ENCODE results near the gene INTU. TPM values are rescaled to one million over a fixed set of nuclear protein-coding genes. Genes with fewer than 3 reads are reported as not detected.

INTU gene
- total RNA-seq, 3 donors from 2014 or later (not counting 1 experiment from before 2014, with no cell fraction given), result 0.08 to 0.43 (median 0.16) TPM

DNA sequence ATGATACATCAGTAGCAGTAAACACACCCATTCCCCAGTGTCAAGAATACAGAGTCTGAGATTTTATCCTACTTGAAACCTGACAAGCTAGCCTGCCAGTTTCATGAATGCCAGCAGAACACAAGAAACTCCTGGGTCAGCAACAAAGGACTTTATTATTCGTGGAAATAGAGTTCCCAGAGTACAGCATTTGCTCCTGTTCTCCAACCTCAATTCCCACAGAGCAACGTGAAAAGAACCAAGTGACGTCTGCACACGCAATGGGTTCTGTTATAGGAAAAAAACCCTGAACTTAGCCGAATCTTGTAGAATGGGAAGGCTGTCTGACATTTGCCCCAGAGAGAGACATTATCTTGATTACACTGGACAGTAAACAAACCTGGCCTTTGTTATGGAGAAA, 23.3 kb upstream of the INTU start:
- Histone ChIP-seq H3K36me3 (ENCODE audit: control insufficient read depth, insufficient read depth, low read length) (no peaks in the 10 kb centered on the region), H3K9me3 (ENCODE audit: control insufficient read depth, insufficient read depth, low read length) (no peaks in the 10 kb centered on the region), H3K27me3 (ENCODE audit: control insufficient read depth, insufficient read depth, low read length) (no peaks in the 10 kb centered on the region), H3K4me1 (ENCODE audit: control insufficient read depth, insufficient read depth, low read length) (no peaks in the 10 kb centered on the region), H3K4me3 (ENCODE audit: low read length) (no peak overlapping the region), H3K27ac (ENCODE audit: low read length) (no peak overlapping the region)
- no peak overlapping the region for H3K27ac Mint-ChIP-seq
- peaks cover 3 to 5% of the 10 kb centered on the region in 2 donors for H3K27me3 Mint-ChIP-seq (ENCODE audit: low read depth in 2 of 2)
- no peaks in the 10 kb centered on the region for H3K36me3 Mint-ChIP-seq
- no peak for ATAC-seq
- no peak for DNase-seq
- no peaks in the 10 kb centered on the region for H3K4me1 Mint-ChIP-seq
- TF ChIP-seq, protein P1, sequence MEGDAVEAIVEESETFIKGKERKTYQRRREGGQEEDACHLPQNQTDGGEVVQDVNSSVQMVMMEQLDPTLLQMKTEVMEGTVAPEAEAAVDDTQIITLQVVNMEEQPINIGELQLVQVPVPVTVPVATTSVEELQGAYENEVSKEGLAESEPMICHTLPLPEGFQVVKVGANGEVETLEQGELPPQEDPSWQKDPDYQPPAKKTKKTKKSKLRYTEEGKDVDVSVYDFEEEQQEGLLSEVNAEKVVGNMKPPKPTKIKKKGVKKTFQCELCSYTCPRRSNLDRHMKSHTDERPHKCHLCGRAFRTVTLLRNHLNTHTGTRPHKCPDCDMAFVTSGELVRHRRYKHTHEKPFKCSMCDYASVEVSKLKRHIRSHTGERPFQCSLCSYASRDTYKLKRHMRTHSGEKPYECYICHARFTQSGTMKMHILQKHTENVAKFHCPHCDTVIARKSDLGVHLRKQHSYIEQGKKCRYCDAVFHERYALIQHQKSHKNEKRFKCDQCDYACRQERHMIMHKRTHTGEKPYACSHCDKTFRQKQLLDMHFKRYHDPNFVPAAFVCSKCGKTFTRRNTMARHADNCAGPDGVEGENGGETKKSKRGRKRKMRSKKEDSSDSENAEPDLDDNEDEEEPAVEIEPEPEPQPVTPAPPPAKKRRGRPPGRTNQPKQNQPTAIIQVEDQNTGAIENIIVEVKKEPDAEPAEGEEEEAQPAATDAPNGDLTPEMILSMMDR (IDR thresholded peaks at IDR 0.05), result no peak
- no peak overlapping the region for H3K4me3 Mint-ChIP-seq
- H3K9me3 Mint-ChIP-seq, result no peaks in the 10 kb centered on the region
- WGBS (ENCODE audit: insufficient coverage), result 70% methylated on average over 5 of the region's 5 CpGs
- intact Hi-C loops (cut with micrococcal nuclease), result no loop called here

DNA sequence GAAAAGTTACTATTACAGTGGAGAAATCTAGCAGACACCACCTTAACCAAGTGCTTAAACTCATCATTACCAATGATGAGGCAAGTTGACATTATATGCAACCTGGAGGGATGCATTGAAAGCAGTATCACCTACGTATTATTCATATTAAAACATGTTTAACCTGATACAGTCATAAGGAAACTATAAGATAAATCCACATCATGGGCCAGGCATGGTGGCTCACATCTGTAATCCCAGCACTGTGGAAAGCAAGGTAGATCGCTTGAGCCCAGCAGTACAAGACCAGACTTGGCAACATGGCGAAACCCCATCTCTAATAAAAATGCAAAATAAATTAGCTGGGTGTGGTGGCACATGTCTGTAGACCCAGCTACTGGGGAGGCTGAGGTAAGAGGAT, 22.3 kb upstream of the INTU start:
- no peaks in the 10 kb centered on the region for H3K9me3 Mint-ChIP-seq
- Histone ChIP-seq H3K4me1 (ENCODE audit: control insufficient read depth, insufficient read depth, low read length) (no peaks in the 10 kb centered on the region), H3K36me3 (ENCODE audit: control insufficient read depth, insufficient read depth, low read length) (no peaks in the 10 kb centered on the region), H3K27me3 (ENCODE audit: control insufficient read depth, insufficient read depth, low read length) (no peaks in the 10 kb centered on the region), H3K9me3 (ENCODE audit: control insufficient read depth, insufficient read depth, low read length) (no peaks in the 10 kb centered on the region), H3K27ac (ENCODE audit: low read length) (no peak overlapping the region), H3K4me3 (ENCODE audit: low read length) (no peak overlapping the region)
- H3K4me1 Mint-ChIP-seq, result no peaks in the 10 kb centered on the region
- intact Hi-C loops (cut with micrococcal nuclease), result no loop called here
- TF ChIP-seq, protein P1 (IDR thresholded peaks at IDR 0.05), result no peak
- no peaks in the 10 kb centered on the region for H3K36me3 Mint-ChIP-seq
- no peak for ATAC-seq
- no peak overlapping the region for H3K4me3 Mint-ChIP-seq
- WGBS (ENCODE audit: insufficient coverage), result 70% methylated on average over 2 of the region's 3 CpGs
- DNase-seq, result no peak
- H3K27ac Mint-ChIP-seq, result no peak overlapping the region
- H3K27me3 Mint-ChIP-seq (ENCODE audit: low read depth in 2 of 2), result no peaks in the 10 kb centered on the region

DNA sequence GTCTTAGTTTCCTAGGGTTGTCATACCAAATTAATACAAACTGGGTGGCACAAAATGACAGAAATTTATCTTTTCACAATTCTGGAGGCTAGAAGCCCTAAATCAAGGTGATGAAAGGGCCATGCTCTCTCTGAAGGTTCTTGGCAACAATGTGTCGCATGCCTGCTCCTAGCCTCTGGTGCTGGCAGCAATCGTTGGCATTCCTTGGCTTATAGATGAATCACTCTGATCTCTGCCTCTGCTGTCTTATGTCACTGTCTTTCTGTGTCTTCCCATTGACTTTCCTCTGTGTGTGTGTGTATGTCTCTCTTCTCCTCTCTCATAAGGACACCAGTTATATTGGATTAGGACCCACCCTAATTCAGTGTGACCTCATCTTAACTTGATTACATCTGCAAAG, 15.9 kb upstream of the INTU start:
- Histone ChIP-seq H3K4me1 (ENCODE audit: control insufficient read depth, insufficient read depth, low read length) (no peaks in the 10 kb centered on the region), H3K36me3 (ENCODE audit: control insufficient read depth, insufficient read depth, low read length) (no peaks in the 10 kb centered on the region), H3K4me3 (ENCODE audit: low read length) (no peak overlapping the region), H3K9me3 (ENCODE audit: control insufficient read depth, insufficient read depth, low read length) (no peaks in the 10 kb centered on the region), H3K27me3 (ENCODE audit: control insufficient read depth, insufficient read depth, low read length) (peaks cover 4% of the 10 kb centered on the region), H3K27ac (ENCODE audit: low read length) (no peak overlapping the region)
- Mint-ChIP-seq H3K36me3 (no peaks in the 10 kb centered on the region), H3K4me1 (no peaks in the 10 kb centered on the region), H3K27ac (no peak overlapping the region), H3K9me3 (peaks cover 9 to 13% of the 10 kb centered on the region in 2 donors), H3K4me3 (no peak overlapping the region), H3K27me3 (ENCODE audit: low read depth in 2 of 2) (peaks cover 13 to 22% of the 10 kb centered on the region in 2 donors)
- TF ChIP-seq, protein P1 (IDR thresholded peaks at IDR 0.05), result no peak
- intact Hi-C loops (cut with micrococcal nuclease), result no loop called here
- DNase-seq (no peak), ATAC-seq (no peak)
- 88% methylated on average over 2 of the region's 2 CpGs for WGBS (ENCODE audit: insufficient coverage)

DNA sequence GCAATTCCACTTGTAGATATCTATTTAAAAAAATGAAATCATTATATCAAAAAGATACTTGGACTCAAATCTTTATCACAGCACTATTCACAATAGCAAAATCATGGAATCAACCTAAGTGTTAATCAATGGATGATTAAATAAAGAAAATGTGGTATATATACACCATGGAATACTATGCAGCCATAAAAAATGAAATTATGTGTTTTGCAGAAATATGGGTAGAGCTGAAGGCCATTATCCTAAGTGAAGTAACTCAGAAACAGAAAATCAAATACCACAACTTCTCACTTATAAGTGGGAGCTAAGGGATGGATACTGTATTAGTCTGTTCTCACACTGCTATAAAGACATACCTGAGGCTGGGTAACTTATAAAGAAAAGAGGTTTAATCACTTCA, 14.3 kb upstream of the INTU start:
- no peaks in the 10 kb centered on the region for H3K36me3 ChIP-seq (ENCODE audit: control insufficient read depth, insufficient read depth, low read length)
- peaks cover 21 to 32% of the 10 kb centered on the region in 2 donors for H3K27me3 Mint-ChIP-seq (ENCODE audit: low read depth in 2 of 2)
- H3K4me1 ChIP-seq (ENCODE audit: control insufficient read depth, insufficient read depth, low read length), result peaks cover 3% of the 10 kb centered on the region
- H3K27ac Mint-ChIP-seq, result no peak overlapping the region
- no peak for DNase-seq
- intact Hi-C loops (cut with micrococcal nuclease), result no loop called here
- peaks cover 9 to 13% of the 10 kb centered on the region in 2 donors for H3K9me3 Mint-ChIP-seq
- no peak overlapping the region for H3K27ac ChIP-seq (ENCODE audit: low read length)
- peaks cover 13% of the 10 kb centered on the region for H3K27me3 ChIP-seq (ENCODE audit: control insufficient read depth, insufficient read depth, low read length)
- no peaks in the 10 kb centered on the region for H3K36me3 Mint-ChIP-seq
- no peak overlapping the region for H3K4me3 ChIP-seq (ENCODE audit: low read length)
- H3K4me1 Mint-ChIP-seq, result no peaks in the 10 kb centered on the region
- H3K4me3 Mint-ChIP-seq, result no peak overlapping the region
- TF ChIP-seq, protein P1 (IDR thresholded peaks at IDR 0.05), result no peak
- no peak for ATAC-seq
- H3K9me3 ChIP-seq (ENCODE audit: control insufficient read depth, insufficient read depth, low read length), result no peaks in the 10 kb centered on the region

All from natural killer cell (primary cell).